ENCODE results near the gene SPATA2. TPM values are rescaled to one million over a fixed set of nuclear protein-coding genes. Genes with fewer than 3 reads are reported as not detected.

Gene SPATA2
- total RNA-seq, 1 experiment from 2014 or later: 6.6 TPM

GRCh38 chr20:49880724-49881445 is 34.4 kb downstream of the SPATA2 start:
- Histone ChIP-seq H3K4me1 (ENCODE audit: control insufficient read depth in 1 of 2, insufficient read depth in 2 of 2, low read length in 2 of 2) (no peaks in the 10 kb centered on the region), H3K4me2 (ENCODE audit: low read length) (no peak overlapping the region), H3K9me2 (ENCODE audit: insufficient read depth) (no peaks in the 10 kb centered on the region), H3K9me3 (ENCODE audit: control insufficient read depth in 1 of 2, insufficient read depth in 1 of 2, low read depth in 1 of 2, low read length in 2 of 2) (no peaks in the 10 kb centered on the region), H4K20me1 (ENCODE audit: insufficient read depth) (no peaks in the 10 kb centered on the region), H3K27ac (ENCODE audit: low read depth, low read length) (no peak overlapping the region), H3K36me3 (ENCODE audit: control insufficient read depth in 1 of 2, insufficient read depth in 2 of 2, low read length in 2 of 2) (no peaks in the 10 kb centered on the region), H2AFZ (ENCODE audit: low read depth, low read length, poor library complexity, severe bottlenecking) (no peak overlapping the region), H3K27me3 (ENCODE audit: insufficient read depth, low read length) (no peaks in the 10 kb centered on the region), H3K79me2 (ENCODE audit: insufficient read depth, low read length) (no peaks in the 10 kb centered on the region), H3K9ac (ENCODE audit: low read length) (no peak overlapping the region), H3K4me3 (replicated peaks in 1 of 2; ENCODE audit: low read depth in 1 of 2, low read length in 2 of 2) (no peak overlapping the region)
- intact Hi-C loops (cut with micrococcal nuclease): no loop called here
- DNase-seq (ENCODE audit: low read depth, low spot score) (no peak), ATAC-seq (no peak)
- CTCF ChIA-PET: no interaction called here
- no TSS peak for BruUV-seq (replicated peaks)
- RAD21 ChIA-PET (ENCODE audit: low non-redundant PET in 1 of 2, low total read pairs in 2 of 2, uncharacterized antibody in 2 of 2, unreplicated experiment in 2 of 2): no interaction called here
- POLR2A ChIA-PET: no interaction called here
- TF ChIP-seq ZBTB33 (IDR thresholded peaks at IDR 0.05; ENCODE audit: extremely low read depth, insufficient replicate concordance, low read length): no peak
- TF ChIP-seq EZH2 (IDR thresholded peaks at IDR 0.05): no peak
- TF ChIP-seq TCF7L2 (IDR thresholded peaks at IDR 0.05; ENCODE audit: borderline replicate concordance, extremely low read depth, insufficient read depth, insufficient read length): no peak
- no peak for TF ChIP-seq ZNF274 (IDR thresholded peaks at IDR 0.05; ENCODE audit: low read depth, low read length)
- no peak for TF ChIP-seq SIN3A (IDR thresholded peaks at IDR 0.05; ENCODE audit: low read depth)
- TF ChIP-seq FOSL1 (IDR thresholded peaks at IDR 0.05; ENCODE audit: low read depth): no peak
- no peak for TF ChIP-seq SP1 (IDR thresholded peaks at IDR 0.05; ENCODE audit: low read depth)

- no peaks in the 10 kb centered on the region for H4K20me1 ChIP-seq (ENCODE audit: insufficient read depth)
- no TSS peak for BruUV-seq (replicated peaks)
- H3K9me2 ChIP-seq (ENCODE audit: insufficient read depth): no peaks in the 10 kb centered on the region
- no peaks in the 10 kb centered on the region for H3K27me3 ChIP-seq (ENCODE audit: insufficient read depth, low read length)
- RAD21 ChIA-PET (ENCODE audit: low non-redundant PET in 1 of 2, low total read pairs in 2 of 2, uncharacterized antibody in 2 of 2, unreplicated experiment in 2 of 2): no interaction called here
- no peak overlapping the region for H3K9ac ChIP-seq (ENCODE audit: low read length)
- H3K27ac ChIP-seq (ENCODE audit: low read depth, low read length): no peak overlapping the region
- H3K4me2 ChIP-seq (ENCODE audit: low read length): no peak overlapping the region
- CTCF ChIA-PET: interaction anchor here (0.6 kb wide), 1 partner anchor 140 kb away, joined by 4 read pairs; no protein-coding TSS in a partner anchor
- intact Hi-C loops (cut with micrococcal nuclease): no loop called here
- ATAC-seq: no peak
- H3K4me1 ChIP-seq (ENCODE audit: control insufficient read depth in 1 of 2, insufficient read depth in 2 of 2, low read length in 2 of 2): no peaks in the 10 kb centered on the region
- POLR2A ChIA-PET: no interaction called here
- H3K36me3 ChIP-seq (ENCODE audit: control insufficient read depth in 1 of 2, insufficient read depth in 2 of 2, low read length in 2 of 2): no peaks in the 10 kb centered on the region
- no peak for DNase-seq (ENCODE audit: low read depth, low spot score)
- H3K9me3 ChIP-seq (ENCODE audit: control insufficient read depth in 1 of 2, insufficient read depth in 1 of 2, low read depth in 1 of 2, low read length in 2 of 2): no peaks in the 10 kb centered on the region
- H3K79me2 ChIP-seq (ENCODE audit: insufficient read depth, low read length): no peaks in the 10 kb centered on the region
- no peak overlapping the region for H2AFZ ChIP-seq (ENCODE audit: low read depth, low read length, poor library complexity, severe bottlenecking)
- H3K4me3 ChIP-seq (replicated peaks in 1 of 2; ENCODE audit: low read depth in 1 of 2, low read length in 2 of 2): no peak overlapping the region
- TF ChIP-seq SP1 (IDR thresholded peaks at IDR 0.05; ENCODE audit: low read depth) (no peak), POLR2AphosphoS5 (IDR thresholded peaks at IDR 0.05; ENCODE audit: low read depth, low read length) (no peak), EZH2phosphoT487 (IDR thresholded peaks at IDR 0.05; ENCODE audit: borderline replicate concordance) (no peak), SRF (IDR thresholded peaks at IDR 0.05; ENCODE audit: low read depth) (no peak), CBX3 (IDR thresholded peaks at IDR 0.05; ENCODE audit: low read depth) (no peak), JUND (IDR thresholded peaks at IDR 0.05) (no peak), ELF1 (IDR thresholded peaks at IDR 0.05; ENCODE audit: borderline replicate concordance, low read depth) (no peak), FOSL1 (IDR thresholded peaks at IDR 0.05; ENCODE audit: low read depth) (no peak), MAX (IDR thresholded peaks at IDR 0.05) (no peak), SIN3A (IDR thresholded peaks at IDR 0.05; ENCODE audit: low read depth) (no peak), EZH2 (IDR thresholded peaks at IDR 0.05) (no peak), ATF3 (IDR thresholded peaks at IDR 0.05) (no peak)
Measured at GRCh38 chr20:49880177-49880576, 35.2 kb downstream of the SPATA2 start.
